ENCODE data around the gene SYTL5.
A peak's percentile ranks its signal among the peaks of the same experiment; 100 is the strongest.

SYTL5 gene

DNA sequence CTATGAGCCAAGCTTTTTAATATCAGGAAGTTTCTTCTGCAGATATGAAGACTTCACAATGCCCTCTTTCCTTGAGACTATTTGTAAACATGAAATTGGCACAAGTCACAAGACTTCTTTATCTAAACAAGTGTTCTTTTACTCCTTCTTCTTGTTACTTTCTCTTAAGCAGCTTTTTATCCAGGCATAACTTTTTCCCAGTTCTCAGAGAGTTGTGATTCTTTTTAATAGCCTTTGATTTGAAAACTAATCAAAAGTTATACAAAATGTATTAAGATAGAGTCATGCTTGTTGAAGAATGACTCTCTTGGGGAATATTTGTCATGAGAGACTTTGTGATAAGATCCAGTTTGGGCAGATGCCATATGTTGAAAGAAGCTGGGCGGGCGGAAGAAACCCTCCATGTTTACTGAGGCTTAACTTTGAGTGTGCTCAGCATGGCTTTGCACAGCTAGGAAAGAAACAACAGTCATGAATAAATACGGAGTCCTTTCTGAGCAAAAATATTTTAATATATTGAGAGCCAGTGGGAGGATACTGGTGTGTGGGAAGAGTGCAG is 39.3 kb downstream of the SYTL5 start:
- H3K4me3 ChIP-seq (ENCODE audit: control insufficient read depth, low read depth, low read length): no peak overlapping the region
- DNase-seq (ENCODE audit: low read depth): no peak
- TF ChIP-seq, protein P1, sequence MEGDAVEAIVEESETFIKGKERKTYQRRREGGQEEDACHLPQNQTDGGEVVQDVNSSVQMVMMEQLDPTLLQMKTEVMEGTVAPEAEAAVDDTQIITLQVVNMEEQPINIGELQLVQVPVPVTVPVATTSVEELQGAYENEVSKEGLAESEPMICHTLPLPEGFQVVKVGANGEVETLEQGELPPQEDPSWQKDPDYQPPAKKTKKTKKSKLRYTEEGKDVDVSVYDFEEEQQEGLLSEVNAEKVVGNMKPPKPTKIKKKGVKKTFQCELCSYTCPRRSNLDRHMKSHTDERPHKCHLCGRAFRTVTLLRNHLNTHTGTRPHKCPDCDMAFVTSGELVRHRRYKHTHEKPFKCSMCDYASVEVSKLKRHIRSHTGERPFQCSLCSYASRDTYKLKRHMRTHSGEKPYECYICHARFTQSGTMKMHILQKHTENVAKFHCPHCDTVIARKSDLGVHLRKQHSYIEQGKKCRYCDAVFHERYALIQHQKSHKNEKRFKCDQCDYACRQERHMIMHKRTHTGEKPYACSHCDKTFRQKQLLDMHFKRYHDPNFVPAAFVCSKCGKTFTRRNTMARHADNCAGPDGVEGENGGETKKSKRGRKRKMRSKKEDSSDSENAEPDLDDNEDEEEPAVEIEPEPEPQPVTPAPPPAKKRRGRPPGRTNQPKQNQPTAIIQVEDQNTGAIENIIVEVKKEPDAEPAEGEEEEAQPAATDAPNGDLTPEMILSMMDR (conservative IDR thresholded peaks at IDR 0.05; ENCODE audit: control insufficient read depth, insufficient read depth, low read depth, low read length): no peak

DNA sequence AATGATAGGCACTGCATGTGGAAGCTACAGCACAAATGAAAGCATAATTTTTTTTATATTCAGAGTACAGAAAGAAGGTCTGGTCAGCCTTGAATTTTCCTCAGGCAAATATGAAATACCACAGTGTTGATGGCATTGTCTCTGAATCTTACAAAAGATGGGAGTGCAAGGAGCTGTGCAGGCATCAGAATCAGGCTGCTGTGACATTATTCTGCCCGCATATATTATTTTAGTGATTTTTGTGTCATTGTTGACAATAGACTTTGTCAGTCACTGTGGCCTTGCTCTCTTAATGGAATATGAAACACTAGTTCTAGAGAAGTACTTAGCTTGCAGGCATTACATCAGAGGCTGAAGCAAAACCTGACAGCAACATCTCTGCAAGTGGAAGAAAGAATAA is 42.5 kb downstream of the SYTL5 start:
- H3K4me3 ChIP-seq (ENCODE audit: control insufficient read depth, low read depth, low read length): no peak overlapping the region
- TF ChIP-seq, protein P1 (conservative IDR thresholded peaks at IDR 0.05; ENCODE audit: control insufficient read depth, insufficient read depth, low read depth, low read length): no peak
- no peak for DNase-seq (ENCODE audit: low read depth)

DNA sequence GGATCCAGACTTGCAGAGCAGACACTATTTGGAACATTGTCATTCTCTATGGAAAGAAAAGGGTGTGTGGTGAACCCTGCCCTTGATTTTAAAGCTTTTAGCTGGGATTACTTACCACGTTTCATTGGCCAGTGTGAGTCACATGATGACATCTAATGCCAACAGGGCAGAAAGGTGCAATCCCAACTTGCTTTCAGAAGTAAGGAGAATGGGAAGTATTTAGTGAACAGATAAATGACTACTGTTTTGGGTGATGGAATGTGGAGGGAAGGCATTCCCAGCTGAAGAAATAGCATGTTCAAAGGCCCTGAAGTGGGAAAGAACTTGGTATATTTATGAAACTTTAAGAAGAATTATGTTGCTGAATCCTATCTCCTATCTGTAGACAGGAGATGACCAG is 44.5 kb downstream of the SYTL5 start:
- TF ChIP-seq, protein P1 (conservative IDR thresholded peaks at IDR 0.05; ENCODE audit: control insufficient read depth, insufficient read depth, low read depth, low read length): no peak
- DNase-seq (ENCODE audit: low read depth): no peak
- no peak overlapping the region for H3K4me3 ChIP-seq (ENCODE audit: control insufficient read depth, low read depth, low read length)

DNA sequence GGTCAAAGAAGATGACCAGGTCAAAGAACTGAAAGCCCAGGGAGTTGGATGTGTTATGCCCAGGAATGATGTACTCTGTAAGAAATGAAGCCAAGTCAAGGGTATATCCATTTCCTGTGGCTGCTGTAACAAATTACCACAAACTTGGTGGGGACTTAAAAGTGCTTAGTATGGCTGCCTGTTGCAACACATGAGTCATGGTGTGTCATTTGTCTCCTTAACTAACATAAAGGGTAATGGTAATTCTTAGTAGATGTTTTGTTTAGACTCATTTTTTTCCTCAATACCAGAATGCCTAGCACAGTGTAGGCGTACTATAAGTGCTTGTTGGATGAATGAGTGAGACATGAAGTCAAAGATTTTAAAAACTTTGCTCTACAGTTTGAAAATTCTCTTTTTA is 45.7 kb downstream of the SYTL5 start:
- TF ChIP-seq, protein P1 (conservative IDR thresholded peaks at IDR 0.05; ENCODE audit: control insufficient read depth, insufficient read depth, low read depth, low read length): no peak
- DNase-seq (ENCODE audit: low read depth): peak; percentile 95
- no peak overlapping the region for H3K4me3 ChIP-seq (ENCODE audit: control insufficient read depth, low read depth, low read length)

DNA sequence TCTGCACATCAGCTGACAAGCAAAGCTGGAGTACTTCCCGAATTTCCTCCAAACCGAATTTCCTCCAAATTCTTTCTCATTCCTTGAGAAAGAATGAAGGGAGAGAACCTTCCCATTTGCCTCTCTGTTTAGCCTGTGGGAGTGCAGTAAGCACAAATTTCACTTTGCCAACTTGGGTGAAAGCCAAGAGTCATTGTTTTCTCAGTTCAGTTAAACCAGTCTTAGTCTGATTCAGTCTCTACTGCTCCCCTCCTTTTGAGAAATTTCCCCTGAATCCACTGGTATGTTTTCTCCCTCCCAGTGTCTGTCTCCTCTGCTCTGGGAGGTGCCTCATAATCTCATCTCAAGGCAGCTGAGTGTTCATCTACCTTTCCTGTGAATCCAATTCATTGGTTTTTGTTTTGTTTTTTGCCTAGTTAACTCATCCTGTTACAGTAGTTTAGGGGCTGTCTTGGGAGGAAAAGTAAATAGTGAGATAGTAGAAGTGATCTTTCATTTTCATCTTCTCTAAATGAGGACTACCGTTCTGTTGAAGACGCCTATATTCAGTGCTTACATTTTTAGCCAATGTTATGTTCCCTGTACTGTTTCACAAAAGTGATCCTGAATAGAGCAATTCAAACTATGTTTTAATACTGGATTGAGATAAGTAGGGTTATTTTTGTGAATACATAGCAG is 49.0 kb downstream of the SYTL5 start:
- H3K4me3 ChIP-seq (ENCODE audit: control insufficient read depth, low read depth, low read length): no peak overlapping the region
- TF ChIP-seq, protein P1 (conservative IDR thresholded peaks at IDR 0.05; ENCODE audit: control insufficient read depth, insufficient read depth, low read depth, low read length): no peak
- peak; percentile 70 for DNase-seq (ENCODE audit: low read depth)

DNA sequence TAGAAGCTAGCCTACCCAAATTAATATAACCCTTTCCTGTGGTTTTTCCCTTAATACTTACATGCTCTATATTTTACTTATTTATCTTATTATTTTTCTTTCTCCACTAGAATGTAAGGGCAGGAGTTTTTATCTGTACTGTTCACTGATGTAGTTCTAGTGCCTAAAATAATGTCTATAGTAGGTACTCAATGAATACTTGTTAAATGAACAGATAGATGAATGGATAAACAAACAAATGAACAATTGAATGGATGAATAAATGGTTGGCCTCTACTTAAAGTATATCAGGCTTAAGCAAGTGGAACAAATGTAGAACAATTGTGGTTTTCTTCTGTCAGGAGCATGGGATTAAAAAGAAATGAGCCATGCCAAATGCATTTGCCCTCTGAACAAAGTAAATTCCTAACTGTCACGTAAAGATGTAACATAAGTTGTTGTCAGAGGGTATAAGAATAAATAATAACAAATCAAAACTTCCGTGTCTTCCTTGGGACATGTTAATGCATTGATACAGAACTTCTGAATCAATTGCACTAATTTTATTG is 54.1 kb downstream of the SYTL5 start:
- H3K4me3 ChIP-seq (ENCODE audit: control insufficient read depth, low read depth, low read length): no peak overlapping the region
- TF ChIP-seq, protein P1 (conservative IDR thresholded peaks at IDR 0.05; ENCODE audit: control insufficient read depth, insufficient read depth, low read depth, low read length): no peak
- DNase-seq (ENCODE audit: low read depth): no peak
